Common myeloid progenitor, CD34-positive (primary cell): ENCODE measurements around the gene ABI3BP.

Experiments
- CTCF ChIA-PET: fragments of 350-600 bp; sonication (Branson Sonifier 250); formaldehyde crosslinking; loops from one replicate; lab custom pipeline; 2021; ENCODE audit warnings: antibody characterized with exemption; lab: Charles Lee
- POLR2A ChIA-PET: fragments of 350-600 bp; sonication (Branson Sonifier 250); formaldehyde crosslinking; loops from one replicate; lab custom pipeline; 2021; ENCODE audit warnings: antibody characterized with exemption; lab: Charles Lee
- DNase-seq, 3 donors: peaks; one replicate each; pipeline versions ENCODE4 v3.0.0 to v3.0.0-alpha.2; 2013
- H3K27ac ChIP-seq, 2 experiments: 1 replicate in 1 of 2; 2 replicates in 1 of 2; pipeline ENCODE4 v1.7.0; 2013; ENCODE audit warnings: inconsistent platforms in 2 of 2, low read length in 2 of 2, mild to moderate bottlenecking in 2 of 2, low read depth in 1 of 2, moderate library complexity in 1 of 2; ENCODE audit not compliant: severe bottlenecking in 2 of 2, insufficient read depth in 1 of 2, poor library complexity in 1 of 2
- H3K27me3 ChIP-seq, 5 experiments: replicated peaks in 2 of 5; 1 replicate in 3 of 5; 2 replicates in 2 of 5; pipeline versions ENCODE4 v1.6.1 to v1.7.0; 2013; ENCODE audit warnings: low read length in 4 of 5, mild to moderate bottlenecking in 2 of 5, moderate library complexity in 2 of 5, inconsistent platforms in 1 of 5; ENCODE audit not compliant: insufficient read depth in 5 of 5, control insufficient read depth in 4 of 5
- H3K36me3 ChIP-seq, 4 experiments: 1 replicate in 2 of 4; 2 replicates in 2 of 4; pipeline versions ENCODE4 v1.6.1 to v1.7.0; 2013; ENCODE audit warnings: low read length in 3 of 4, control low read depth in 1 of 4, mild to moderate bottlenecking in 1 of 4; ENCODE audit not compliant: control insufficient read depth in 4 of 4, insufficient read depth in 4 of 4
- H3K4me1 ChIP-seq, 4 experiments: 1 replicate in 3 of 4; 2 replicates in 1 of 4; pipeline versions ENCODE4 v1.6.1 to v1.7.1; 2013; ENCODE audit warnings: low read length in 3 of 4, mild to moderate bottlenecking in 3 of 4, control low read depth in 1 of 4, inconsistent platforms in 1 of 4, moderate library complexity in 1 of 4; ENCODE audit not compliant: control insufficient read depth in 4 of 4, insufficient read depth in 4 of 4; ENCODE audit errors: control extremely low read depth in 1 of 4
- H3K4me3 ChIP-seq, 7 experiments: 1 replicate in 4 of 7; 2 replicates in 3 of 7; pipeline versions ENCODE4 v1.5.1 to v1.7.0; 2013; ENCODE audit warnings: mild to moderate bottlenecking in 7 of 7, low read length in 6 of 7, moderate library complexity in 6 of 7, inconsistent platforms in 2 of 7, low read depth in 2 of 7, control low read depth in 1 of 7; ENCODE audit not compliant: insufficient read depth in 4 of 7, control insufficient read depth in 1 of 7; ENCODE audit errors: extremely low read depth in 1 of 7
- H3K9me3 ChIP-seq, 5 experiments: 1 replicate in 4 of 5; 2 replicates in 1 of 5; pipeline versions ENCODE4 v1.6.1 to v1.7.1; 2013; ENCODE audit warnings: low read length in 4 of 5, mild to moderate bottlenecking in 2 of 5, inconsistent platforms in 1 of 5, low read depth in 1 of 5, moderate library complexity in 1 of 5; ENCODE audit not compliant: control insufficient read depth in 4 of 5, insufficient read depth in 2 of 5; ENCODE audit errors: control extremely low read depth in 1 of 5
- WGBS: methylation state at CpG from one replicate; pipeline ENCODE4 v1.1.5; 2013; ENCODE audit not compliant: insufficient coverage; 5-methylcytosine and 5-hydroxymethylcytosine counted together

Gene ABI3BP

GRCh38 chr3:100868894-100869293 is 124.3 kb downstream of the ABI3BP start:
- WGBS: 100% methylated on average over 2 of the region's 3 CpGs
- no peak for DNase-seq
- no peaks in the 10 kb centered on the region for H3K36me3 ChIP-seq
- H3K27me3 ChIP-seq: peaks cover 0 to 16% (median 4%) of the 10 kb centered on the region in 5 experiments
- no peak overlapping the region for H3K27ac ChIP-seq
- peaks cover 0 to 4% (median 0%) of the 10 kb centered on the region in 5 experiments for H3K9me3 ChIP-seq
- H3K4me1 ChIP-seq: peaks cover 2 to 20% (median 9%) of the 10 kb centered on the region in 4 experiments
- ChIA-PET POLR2A (no interaction called here), CTCF (interaction anchor here (1.9 kb wide), 1 partner anchor 12 kb away, joined by 6 read pairs; no protein-coding TSS in a partner anchor)
- H3K4me3 ChIP-seq: no peak overlapping the region

- no peak overlapping the region for H3K4me3 ChIP-seq
- WGBS: no CpG with 5 or more reads among the region's 1 CpG
- ChIA-PET POLR2A (no interaction called here), CTCF (interaction anchor here (1.0 to 1.9 kb wide), 3 partner anchors 11 to 115 kb away, joined by 3 to 6 read pairs (median 4); no protein-coding TSS in a partner anchor)
- H3K27me3 ChIP-seq: peaks cover 0 to 17% (median 4%) of the 10 kb centered on the region in 5 experiments
- H3K9me3 ChIP-seq: peaks cover 0 to 4% (median 0%) of the 10 kb centered on the region in 5 experiments
- no peak overlapping the region for H3K27ac ChIP-seq
- no peak for DNase-seq
- no peaks in the 10 kb centered on the region for H3K36me3 ChIP-seq
- peaks cover 0 to 13% (median 6%) of the 10 kb centered on the region in 4 experiments for H3K4me1 ChIP-seq
Observed at GRCh38 chr3:100868096-100868495, 125.1 kb downstream of the ABI3BP start.

- CTCF ChIA-PET: interaction anchor here (0.7 to 2.0 kb wide), 2 partner anchors 9 to 12 kb away, joined by 3 to 5 read pairs; no protein-coding TSS in a partner anchor
- H3K4me3 ChIP-seq: no peak overlapping the region
- no peak for DNase-seq
Observed at GRCh38 chr3:100865442-100865841, 127.8 kb downstream of the ABI3BP start.

GRCh38 chr3:100864471-100865250 is 128.6 kb downstream of the ABI3BP start:
- H3K27ac ChIP-seq: no peak overlapping the region
- H3K9me3 ChIP-seq: peaks cover 0 to 4% (median 0%) of the 10 kb centered on the region in 5 experiments
- H3K4me3 ChIP-seq: no peak overlapping the region
- POLR2A ChIA-PET: no interaction called here
- WGBS: 20% methylated on average over 1 of the region's 2 CpGs
- DNase-seq: no peak
- CTCF ChIA-PET: interaction anchor here (0.7 kb wide), 1 partner anchor 8 kb away, joined by 3 read pairs; no protein-coding TSS in a partner anchor
- H3K36me3 ChIP-seq: no peaks in the 10 kb centered on the region
- H3K4me1 ChIP-seq: peaks cover 0 to 13% (median 6%) of the 10 kb centered on the region in 4 experiments
- H3K27me3 ChIP-seq: peaks cover 0 to 17% (median 4%) of the 10 kb centered on the region in 5 experiments

More at GRCh38 chr3:100865442-100865841, 127.8 kb downstream of the ABI3BP start:
- Histone ChIP-seq H3K27ac (no peak overlapping the region), H3K27me3 (peaks cover 0 to 17% (median 4%) of the 10 kb centered on the region in 5 experiments), H3K36me3 (no peaks in the 10 kb centered on the region), H3K9me3 (peaks cover 0 to 4% (median 0%) of the 10 kb centered on the region in 5 experiments), H3K4me1 (peaks cover 0 to 13% (median 6%) of the 10 kb centered on the region in 4 experiments)
- WGBS: no CpG with 5 or more reads among the region's 1 CpG
- POLR2A ChIA-PET: no interaction called here

- 100% methylated on average over 1 of the region's 2 CpGs for WGBS
- H3K4me1 ChIP-seq: peaks cover 0 to 4% (median 0%) of the 10 kb centered on the region in 4 experiments
- no peaks in the 10 kb centered on the region for H3K36me3 ChIP-seq
- H3K27ac ChIP-seq: no peak overlapping the region
- CTCF ChIA-PET: interaction anchor here (1.4 to 2.2 kb wide), 3 partner anchors 9 to 11 kb away, joined by 3 to 6 read pairs (median 5); no protein-coding TSS in a partner anchor
- POLR2A ChIA-PET: no interaction called here
- H3K9me3 ChIP-seq: no peaks in the 10 kb centered on the region
- H3K4me3 ChIP-seq: no peak overlapping the region
- DNase-seq: no peak
- H3K27me3 ChIP-seq: no peaks in the 10 kb centered on the region
Observed at GRCh38 chr3:100857863-100858262, 135.4 kb downstream of the ABI3BP start.

- Histone ChIP-seq H3K27ac (no peak overlapping the region), H3K4me1 (peaks cover 0 to 6% (median under 1%) of the 10 kb centered on the region in 4 experiments), H3K4me3 (no peak overlapping the region), H3K27me3 (no peaks in the 10 kb centered on the region), H3K9me3 (no peaks in the 10 kb centered on the region), H3K36me3 (no peaks in the 10 kb centered on the region)
- ChIA-PET POLR2A (no interaction called here), CTCF (interaction anchor here (1.0 to 2.2 kb wide), 4 partner anchors 9 to 12 kb away, joined by 3 to 6 read pairs (median 4); no protein-coding TSS in a partner anchor)
- no peak for DNase-seq
- no CpG with 5 or more reads among the region's 1 CpG for WGBS
Observed at GRCh38 chr3:100856821-100857220, 136.4 kb downstream of the ABI3BP start.
